ENCODE results near the gene ELFN1.

GRCh38 chr7:1758859-1759521 lies 88.9 kb downstream of the ELFN1 start:
- TF ChIP-seq CTCF (optimal IDR thresholded peaks at IDR 0.05 in 1 of 3, IDR thresholded peaks at IDR 0.05 in 1 of 3, conservative IDR thresholded peaks at IDR 0.05 in 1 of 3; ENCODE audit: extremely low read depth in 1 of 3, insufficient read depth in 2 of 3, low read length in 3 of 3) (no peak), EZH2 (IDR thresholded peaks at IDR 0.05; ENCODE audit: low read length) (no peak)

All from keratinocyte (primary cell).